Ovary (tissue), 9 donors: ENCODE measurements around the gene CLDND2. TPM values are rescaled to one million over a fixed set of nuclear protein-coding genes. Genes with fewer than 3 reads are reported as not detected.

Source experiments
- DNase-seq, 5 donors: peaks; one replicate each; pipeline ENCODE4 v3.0.0-alpha.2; 2019 to 2020
- H3K27ac ChIP-seq, 2 donors: fragments of 200-600 bp; one replicate each; pipeline versions ENCODE4 v1.5.1 to v1.8.0; 2019 to 2022
- H3K27me3 ChIP-seq: fragments of 200-600 bp; one replicate; pipeline ENCODE4 v1.8.0; 2022
- H3K36me3 ChIP-seq: fragments of 200-600 bp; sonication (generic); one replicate; pipeline ENCODE4 v1.5.1; 2019
- H3K4me1 ChIP-seq: one replicate; pipeline ENCODE4 v1.8.1; 2013; ENCODE audit warnings: mild to moderate bottlenecking, moderate library complexity; ENCODE audit not compliant: insufficient read depth
- H3K4me3 ChIP-seq: fragments of 200-600 bp; sonication (generic); one replicate; pipeline ENCODE4 v1.5.1; 2017
- H3K9me3 ChIP-seq, 2 donors: fragments of 200-600 bp in 1 of 2; sonication (generic) in 1 of 2; one replicate each; pipeline versions ENCODE4 v1.5.1 to v1.8.1; 2013 to 2019; ENCODE audit warnings: mild to moderate bottlenecking in 1 of 2, moderate library complexity in 1 of 2
- EP300 ChIP-seq: sonication (generic); formaldehyde crosslinking; IDR thresholded peaks from one replicate; pipeline ENCODE4 v1.6.1; 2017; ENCODE audit warnings: antibody characterized with exemption
- POLR2A ChIP-seq: fragments of 450-650 bp; IDR thresholded peaks from one replicate; pipeline ENCODE4 v1.6.1; 2017; ENCODE audit warnings: antibody characterized with exemption, mild to moderate bottlenecking, moderate library complexity
- WGBS, 3 donors: extraction: QIAGEN DNeasy Blood & Tissue Kit in 1 of 3; methylation state at CpG; one replicate each; pipeline versions ENCODE4 v1.1.5 to v1.1.7; 2013 to 2017; 5-methylcytosine and 5-hydroxymethylcytosine counted together
- intact Hi-C, 4 donors: fragments of 100-400 bp; cut with DNase I; formaldehyde crosslinking; loops; one replicate each; pipeline versions ENCODE4 v1.11.0 to v1.15.1; 2022 to 2023
- polyA plus RNA-seq, 2 donors: library from polyadenylated mRNA; stranded (reverse); fragments of 200-250 nt in 1 of 2; fragments of 350-450 nt in 1 of 2; fragmentation: Illumina TruSeq in 1 of 2; extraction: RNeasy Lipid Tissue Mini Kit (QIAGEN cat#74804) in 1 of 2; gene quantifications; one replicate each; pipeline ENCODE4 v1.2.3, GENCODE V29; 2013 to 2014
- total RNA-seq, 7 donors: library from RNA; depleted of rRNA in 2 of 7; stranded (reverse); fragments of >200 nt in 2 of 7; fragmentation: NEBNext Ultra II Directional in 3 of 7; extraction: Animal tissue kit (Norgen Biotek cat#: 25700) in 3 of 7; gene quantifications; one replicate each; pipeline versions ENCODE4 v1.1.0 to v1.2.4, GENCODE V29; 2016 to 2023
- TF ChIP-seq, protein P1 (sequence below), 3 donors: fragments of 450-650 bp in 2 of 3; fragments of 200-600 bp in 1 of 3; IDR thresholded peaks; one replicate each; pipeline versions ENCODE4 v1.5.1 to v1.8.0; 2016 to 2022; ENCODE audit warnings: antibody characterized with exemption in 3 of 3, mild to moderate bottlenecking in 1 of 3
- donor health status: DM: no; HTN: no; CAD: no; lungs with moderate emphysema.
- donor health status: DM: no; HTN: no; CAD: no.
- donor health status: Bipolar disorder and iron deficiency.
- donor health status: DM: yes; HTN: yes; CAD: no.
- donor health status: DM: no; HTN: no; CAD: no.
- donor health status: DM: yes; HTN: yes; CAD: no.

The CLDND2 gene
- total and polyA plus RNA-seq, 9 donors, result 0.59 to 1.9 (median 1.4) TPM; not detected in 4

DNA sequence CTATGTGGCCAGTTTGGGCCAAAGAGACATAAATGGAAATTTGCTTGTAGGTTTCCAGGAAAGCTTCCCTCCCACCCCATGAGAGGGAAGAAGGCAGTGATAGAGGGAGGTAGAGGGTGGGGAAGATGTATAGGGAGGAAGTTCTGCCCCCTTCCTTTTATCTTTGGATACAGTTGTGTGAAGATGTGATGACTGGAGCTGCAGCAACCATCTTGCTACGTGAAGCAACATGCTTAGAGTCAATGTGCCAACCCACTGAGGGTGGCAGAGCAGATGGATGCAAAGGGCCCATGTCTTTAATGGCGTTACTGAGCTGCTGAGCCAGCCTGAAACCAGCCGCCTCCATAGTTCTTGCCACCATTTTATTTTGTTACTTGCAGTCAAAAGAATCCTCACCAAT is 37.6 kb downstream of the CLDND2 start:
- no peak for DNase-seq
- Histone ChIP-seq H3K27ac (no peak overlapping the region), H3K4me1 (peaks cover 2% of the 10 kb centered on the region), H3K9me3 (no peaks in the 10 kb centered on the region), H3K27me3 (no peaks in the 10 kb centered on the region), H3K36me3 (no peaks in the 10 kb centered on the region), H3K4me3 (no peak overlapping the region)
- no peak for TF ChIP-seq POLR2A
- TF ChIP-seq, protein P1, sequence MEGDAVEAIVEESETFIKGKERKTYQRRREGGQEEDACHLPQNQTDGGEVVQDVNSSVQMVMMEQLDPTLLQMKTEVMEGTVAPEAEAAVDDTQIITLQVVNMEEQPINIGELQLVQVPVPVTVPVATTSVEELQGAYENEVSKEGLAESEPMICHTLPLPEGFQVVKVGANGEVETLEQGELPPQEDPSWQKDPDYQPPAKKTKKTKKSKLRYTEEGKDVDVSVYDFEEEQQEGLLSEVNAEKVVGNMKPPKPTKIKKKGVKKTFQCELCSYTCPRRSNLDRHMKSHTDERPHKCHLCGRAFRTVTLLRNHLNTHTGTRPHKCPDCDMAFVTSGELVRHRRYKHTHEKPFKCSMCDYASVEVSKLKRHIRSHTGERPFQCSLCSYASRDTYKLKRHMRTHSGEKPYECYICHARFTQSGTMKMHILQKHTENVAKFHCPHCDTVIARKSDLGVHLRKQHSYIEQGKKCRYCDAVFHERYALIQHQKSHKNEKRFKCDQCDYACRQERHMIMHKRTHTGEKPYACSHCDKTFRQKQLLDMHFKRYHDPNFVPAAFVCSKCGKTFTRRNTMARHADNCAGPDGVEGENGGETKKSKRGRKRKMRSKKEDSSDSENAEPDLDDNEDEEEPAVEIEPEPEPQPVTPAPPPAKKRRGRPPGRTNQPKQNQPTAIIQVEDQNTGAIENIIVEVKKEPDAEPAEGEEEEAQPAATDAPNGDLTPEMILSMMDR (IDR thresholded peaks at IDR 0.05), result no peak
- TF ChIP-seq EP300, result no peak
- 78 to 83% (median 81%) methylated on average over 3 of the region's 3 CpGs for WGBS, 3 donors
- intact Hi-C loops, result loop anchor here in 1 of 4 donors (10.0 kb wide), 2 partner anchors 104 to 264 kb away; no protein-coding TSS in a partner anchor

DNA sequence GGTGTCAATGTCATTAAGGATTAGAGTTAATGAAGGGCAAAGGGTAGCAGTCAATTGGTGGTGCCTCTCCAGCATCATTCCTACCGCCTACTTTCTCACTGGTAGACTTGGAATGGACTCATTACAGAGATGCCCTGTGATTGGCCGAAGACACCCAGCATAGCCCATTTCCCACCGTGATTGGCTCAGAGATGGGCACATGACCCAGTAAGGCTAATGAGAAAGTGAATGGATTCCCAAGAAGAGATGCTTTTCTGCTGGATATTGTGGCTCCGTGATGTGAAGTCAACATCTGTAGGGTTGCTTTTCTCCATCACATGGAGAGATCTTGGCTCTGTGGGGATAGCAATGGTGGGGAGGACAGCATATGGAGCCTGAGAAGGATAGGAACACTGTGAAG is 38.4 kb downstream of the CLDND2 start:
- Histone ChIP-seq H3K27ac (no peak overlapping the region), H3K4me1 (peaks cover 2% of the 10 kb centered on the region), H3K27me3 (no peaks in the 10 kb centered on the region), H3K4me3 (no peak overlapping the region), H3K9me3 (no peaks in the 10 kb centered on the region), H3K36me3 (no peaks in the 10 kb centered on the region)
- no peak for DNase-seq
- intact Hi-C loops, result loop anchor here in 1 of 4 donors (10.0 kb wide), 2 partner anchors 104 to 264 kb away; no protein-coding TSS in a partner anchor
- TF ChIP-seq POLR2A (no peak), EP300 (no peak)
- TF ChIP-seq, protein P1 (IDR thresholded peaks at IDR 0.05), result no peak
- 95 to 96% (median 96%) methylated on average over 4 of the region's 4 CpGs for WGBS, 3 donors

DNA sequence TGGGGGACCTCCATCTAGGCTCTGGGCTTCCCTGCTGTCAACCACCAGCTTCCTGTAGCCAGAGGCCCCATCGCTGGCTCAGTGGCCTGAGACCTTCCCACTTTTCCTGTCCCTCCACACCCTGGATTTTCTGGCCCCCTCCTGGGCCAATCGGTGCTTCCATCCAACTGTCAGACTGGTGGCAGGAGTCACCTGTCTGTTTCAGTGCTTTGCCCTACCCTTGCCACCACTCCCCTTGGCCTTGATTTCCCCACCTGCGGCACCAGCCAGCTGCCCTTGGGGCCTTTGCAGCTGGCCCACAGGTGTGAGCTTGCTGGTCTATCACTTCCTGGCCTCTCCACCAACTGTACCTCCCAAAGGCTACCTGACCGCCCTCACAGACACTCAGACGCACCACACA is 39.4 kb downstream of the CLDND2 start:
- peaks cover 2% of the 10 kb centered on the region for H3K4me1 ChIP-seq
- no peak for DNase-seq
- intact Hi-C loops, result no loop called here
- H3K36me3 ChIP-seq, result no peaks in the 10 kb centered on the region
- no peaks in the 10 kb centered on the region for H3K9me3 ChIP-seq
- H3K27ac ChIP-seq, result no peak overlapping the region
- no peak overlapping the region for H3K4me3 ChIP-seq
- no peaks in the 10 kb centered on the region for H3K27me3 ChIP-seq
- TF ChIP-seq EP300 (no peak), POLR2A (no peak)
- TF ChIP-seq, protein P1 (IDR thresholded peaks at IDR 0.05), result no peak
- WGBS, 3 donors, result 89 to 95% (median 92%) methylated on average over 5 of the region's 5 CpGs

DNA sequence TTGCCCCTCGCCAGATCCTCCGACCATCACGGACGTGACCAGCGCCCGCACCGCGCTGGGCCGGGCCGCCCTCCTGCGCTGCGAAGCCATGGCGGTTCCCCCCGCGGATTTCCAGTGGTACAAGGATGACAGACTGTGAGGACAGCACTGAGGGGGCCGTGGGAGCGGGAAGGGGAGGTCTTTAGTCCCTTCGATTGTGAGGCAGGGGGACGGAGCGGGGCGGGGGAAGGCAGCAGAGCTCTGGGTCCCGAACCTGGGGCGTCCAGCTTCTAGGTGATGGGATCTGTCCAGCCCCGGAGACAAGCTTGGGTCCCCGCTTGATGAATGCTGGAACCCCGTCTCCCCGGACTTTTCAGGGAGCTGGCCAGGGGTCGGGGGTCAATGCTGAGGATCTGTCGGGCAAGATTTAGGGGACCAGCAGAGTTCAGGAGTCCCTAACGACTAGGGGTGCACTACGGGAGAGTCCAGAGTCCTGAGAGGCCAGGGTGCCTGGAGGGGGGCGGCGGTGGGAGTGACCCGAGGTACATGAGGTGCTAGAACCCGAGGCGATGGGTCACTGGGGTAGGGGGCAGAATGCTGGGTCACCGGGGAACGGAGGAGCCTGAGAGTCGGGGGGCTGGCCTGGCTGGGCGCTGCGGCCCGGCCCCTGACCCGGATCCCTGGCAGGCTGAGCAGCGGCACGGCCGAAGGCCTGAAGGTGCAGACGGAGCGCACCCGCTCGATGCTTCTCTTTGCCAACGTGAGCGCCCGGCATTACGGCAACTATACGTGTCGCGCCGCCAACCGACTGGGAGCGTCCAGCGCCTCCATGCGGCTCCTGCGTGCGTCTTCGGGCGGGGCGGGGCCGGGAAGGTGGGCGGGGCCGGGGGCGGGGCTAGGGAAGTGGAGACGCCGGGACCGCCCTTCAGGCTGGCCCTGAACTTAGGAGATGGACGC is 41.5 kb downstream of the CLDND2 start:
- H3K27ac ChIP-seq, result no peak overlapping the region
- TF ChIP-seq, protein P1 (IDR thresholded peaks at IDR 0.05), result no peak
- no peak for TF ChIP-seq POLR2A
- no peak for TF ChIP-seq EP300

More for the DNA sequence above, 41.5 kb downstream of the CLDND2 start:
- Histone ChIP-seq H3K27me3 (no peaks in the 10 kb centered on the region), H3K4me1 (peaks cover 2% of the 10 kb centered on the region), H3K4me3 (no peak overlapping the region), H3K9me3 (no peaks in the 10 kb centered on the region), H3K36me3 (no peaks in the 10 kb centered on the region)
- intact Hi-C loops, result no loop called here
- WGBS, 3 donors, result 8 to 14% (median 13%) methylated on average over 65 to 75 of the region's 75 CpGs
- DNase-seq, result no peak
